OCI-LY1 (cell line): ENCODE measurements around the gene MAP7.

Source experiments
- EZH2 ChIP-seq: fragments of 200-600 bp; sonication (generic), shearing (Covaris generic); IDR thresholded peaks from 2 replicates; pipeline ENCODE4 v1.8.0; 2017; ENCODE audit warnings: borderline replicate concordance, mixed run types, mild to moderate bottlenecking, antibody characterized with exemption, low read length, moderate library complexity, mixed read lengths
- TF ChIP-seq, protein P1 (sequence below): fragments of 200-600 bp; sonication (generic), shearing (Covaris generic); IDR thresholded peaks from 2 replicates; pipeline ENCODE4 v1.5.1; 2017; ENCODE audit warnings: mild to moderate bottlenecking, antibody characterized with exemption, low read length, moderate library complexity, mixed read lengths

DNA sequence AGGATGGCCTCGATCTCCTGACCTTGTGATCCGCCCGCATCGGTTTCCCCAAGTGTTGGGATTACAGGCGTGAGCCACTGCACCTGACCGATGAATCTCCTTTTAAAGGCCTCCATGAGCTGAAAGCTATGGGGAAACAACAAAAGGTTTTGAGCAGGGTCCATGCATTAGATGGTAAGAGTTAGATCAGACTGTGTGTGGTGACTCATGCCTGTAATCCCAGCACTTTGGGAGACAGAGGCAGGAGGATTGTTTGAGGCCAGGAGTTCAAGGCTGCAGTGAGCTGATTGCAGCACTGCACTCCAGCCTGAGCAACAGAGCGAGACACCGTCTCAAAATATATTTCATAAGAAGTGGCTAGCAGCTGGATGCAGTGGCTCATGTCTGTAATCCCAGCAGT, 219.6 kb downstream of the MAP7 start:
- no peak for TF ChIP-seq EZH2
- TF ChIP-seq, protein P1, sequence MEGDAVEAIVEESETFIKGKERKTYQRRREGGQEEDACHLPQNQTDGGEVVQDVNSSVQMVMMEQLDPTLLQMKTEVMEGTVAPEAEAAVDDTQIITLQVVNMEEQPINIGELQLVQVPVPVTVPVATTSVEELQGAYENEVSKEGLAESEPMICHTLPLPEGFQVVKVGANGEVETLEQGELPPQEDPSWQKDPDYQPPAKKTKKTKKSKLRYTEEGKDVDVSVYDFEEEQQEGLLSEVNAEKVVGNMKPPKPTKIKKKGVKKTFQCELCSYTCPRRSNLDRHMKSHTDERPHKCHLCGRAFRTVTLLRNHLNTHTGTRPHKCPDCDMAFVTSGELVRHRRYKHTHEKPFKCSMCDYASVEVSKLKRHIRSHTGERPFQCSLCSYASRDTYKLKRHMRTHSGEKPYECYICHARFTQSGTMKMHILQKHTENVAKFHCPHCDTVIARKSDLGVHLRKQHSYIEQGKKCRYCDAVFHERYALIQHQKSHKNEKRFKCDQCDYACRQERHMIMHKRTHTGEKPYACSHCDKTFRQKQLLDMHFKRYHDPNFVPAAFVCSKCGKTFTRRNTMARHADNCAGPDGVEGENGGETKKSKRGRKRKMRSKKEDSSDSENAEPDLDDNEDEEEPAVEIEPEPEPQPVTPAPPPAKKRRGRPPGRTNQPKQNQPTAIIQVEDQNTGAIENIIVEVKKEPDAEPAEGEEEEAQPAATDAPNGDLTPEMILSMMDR: no peak
